Measurements from ENCODE around the gene LDLRAD4.
"Not testable (repeated sequence)": the region's sequence is repeated elsewhere in the genome, so short reads cannot be mapped to it uniquely, and the experiment has no call there.

The LDLRAD4 gene

GRCh38 chr18:13313006-13313686 is 94.6 kb downstream of the LDLRAD4 start:
- DNase-seq, result peak; percentile 16

DNA sequence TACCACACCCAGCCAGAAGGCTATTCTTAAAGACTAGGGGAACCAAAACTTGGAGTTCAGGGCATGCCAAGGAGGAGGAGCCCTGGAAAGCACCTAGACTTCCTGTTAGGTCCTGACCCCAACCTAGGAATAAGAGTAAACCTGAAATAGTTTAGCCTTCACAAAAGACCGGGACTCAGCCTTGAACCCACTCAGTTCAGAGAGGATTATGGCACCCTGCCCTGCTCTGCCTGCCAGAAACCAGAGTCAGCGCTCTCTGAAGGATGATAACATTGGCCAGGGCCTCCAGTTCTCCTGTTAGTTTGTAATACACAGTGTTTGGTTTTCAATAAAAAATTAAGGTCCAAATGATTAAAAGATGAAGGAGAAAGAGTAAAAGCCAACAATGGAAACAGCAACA is 96.4 kb downstream of the LDLRAD4 start:
- no peak for DNase-seq

DNA sequence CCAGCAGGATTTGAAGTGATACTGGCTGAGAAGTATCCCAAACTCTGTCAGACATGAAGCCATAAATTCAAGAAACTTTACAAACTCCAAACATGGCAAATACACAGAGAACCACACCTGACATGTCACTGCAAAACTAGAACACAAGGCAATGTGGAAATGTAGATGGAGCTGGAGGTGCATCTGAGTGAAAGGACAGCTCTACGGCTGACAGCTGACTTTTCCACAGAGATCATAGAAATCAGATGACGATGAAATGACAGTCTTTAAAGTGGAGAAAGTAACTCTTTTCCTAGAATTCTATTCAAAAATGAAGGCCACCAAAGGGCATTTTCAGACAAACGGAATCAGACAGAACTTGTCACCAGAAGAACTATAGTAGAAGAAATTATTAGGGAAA is 97.5 kb downstream of the LDLRAD4 start:
- no peak for DNase-seq

DNA sequence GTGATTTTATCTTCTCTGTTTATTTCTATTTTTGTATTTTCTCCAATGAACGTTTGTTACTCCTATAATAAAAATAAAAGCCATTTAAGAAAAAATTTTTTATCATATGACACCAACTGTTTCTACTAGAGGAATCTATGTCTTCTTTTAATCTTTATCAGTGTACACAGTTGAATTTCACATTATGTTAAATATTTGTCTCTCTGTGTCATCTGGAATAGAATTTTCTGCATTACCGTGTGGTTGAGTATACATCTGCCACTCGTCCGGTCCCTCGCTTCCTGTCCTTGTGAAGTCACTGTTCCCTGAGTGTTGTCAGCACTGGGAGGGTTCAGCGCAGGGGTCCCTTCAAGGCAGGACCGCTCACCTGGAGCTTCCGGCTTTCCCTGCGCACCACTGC is 99.2 kb downstream of the LDLRAD4 start:
- DNase-seq, result no peak

DNA sequence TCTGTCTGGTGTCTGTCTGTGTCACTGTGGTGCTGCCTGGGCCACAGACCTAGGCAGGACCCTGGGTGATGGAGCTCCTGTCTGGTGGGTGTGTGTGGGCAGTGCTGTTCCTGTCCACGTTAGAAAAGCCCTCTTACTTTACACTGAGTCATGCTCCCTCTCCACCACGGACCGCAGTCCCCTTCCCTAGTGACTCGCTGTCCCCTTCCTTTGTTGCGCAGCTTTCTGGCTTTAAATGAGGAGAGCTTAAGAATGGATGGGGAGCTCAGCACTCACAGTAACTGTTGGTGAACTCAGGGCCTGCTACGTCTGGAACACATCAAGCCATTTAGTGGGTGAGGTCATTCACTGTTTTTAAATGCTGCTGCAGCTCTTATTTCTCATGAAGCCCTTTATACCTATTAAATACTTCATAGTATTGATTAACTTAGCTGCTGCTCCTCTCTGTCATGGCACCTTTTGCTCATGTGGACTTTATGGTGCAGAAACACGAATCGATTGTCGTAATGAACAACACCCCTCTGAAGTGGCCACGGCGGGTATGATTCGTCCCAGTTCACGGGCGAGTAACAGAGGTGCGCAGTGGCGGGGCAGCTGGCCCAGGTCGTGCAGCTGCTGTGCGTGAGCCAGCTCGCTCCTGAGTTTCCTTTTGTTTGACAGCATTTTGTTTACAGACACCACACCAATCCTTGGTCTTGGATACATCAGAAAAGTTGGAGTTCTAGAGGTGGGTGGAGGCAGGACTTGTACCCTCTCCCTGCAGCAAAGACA is 100.4 kb downstream of the LDLRAD4 start:
- DNase-seq, result no peak

DNA sequence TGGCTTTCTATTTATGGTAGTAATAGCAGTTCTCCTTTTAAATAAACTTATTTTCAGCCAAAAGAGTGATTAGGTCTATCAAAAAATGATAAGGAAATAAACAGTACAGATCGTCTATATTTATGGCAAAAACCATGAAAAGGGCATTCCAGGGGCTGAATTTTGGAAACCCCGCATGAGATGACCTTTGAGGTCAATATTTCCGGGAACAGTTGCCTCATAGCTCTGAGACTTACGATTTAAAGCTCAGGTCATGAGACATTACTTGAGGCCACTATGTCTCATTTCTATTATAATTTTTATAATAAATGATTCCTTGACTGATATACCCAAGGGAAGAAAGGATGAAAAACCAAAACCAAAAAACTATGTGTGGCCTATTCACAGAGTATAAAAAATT is 101.1 kb downstream of the LDLRAD4 start:
- DNase-seq, result no peak

- no peak for DNase-seq
Observed at GRCh38 chr18:13320096-13320495, 101.5 kb downstream of the LDLRAD4 start.

DNA sequence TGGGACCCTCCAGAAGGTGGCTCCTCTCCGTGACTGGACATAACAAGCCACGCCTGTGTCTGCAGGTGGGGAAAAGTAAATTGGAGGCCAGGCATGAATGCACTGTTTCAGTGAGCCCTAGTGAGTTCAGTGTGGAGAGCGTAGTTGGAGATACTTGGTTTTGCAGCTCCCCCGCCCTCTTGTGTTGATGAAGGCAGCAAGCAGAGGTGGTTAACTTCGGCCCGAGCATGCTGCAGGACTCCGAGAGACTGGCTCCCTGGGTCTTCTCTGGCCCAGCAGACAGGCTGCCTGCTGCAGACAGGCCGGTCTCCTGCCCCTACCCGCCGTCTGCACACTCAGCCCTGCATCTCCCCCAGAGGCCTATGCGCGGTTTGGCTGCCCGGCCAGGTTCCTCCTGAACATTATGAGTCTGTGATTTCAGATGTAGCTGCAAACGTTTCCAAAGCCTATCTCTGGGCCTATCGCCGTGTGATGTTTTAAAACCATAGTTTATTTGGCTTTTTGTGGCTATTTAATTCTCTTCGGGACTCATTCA is 102.4 kb downstream of the LDLRAD4 start:
- DNase-seq, result no peak

DNA sequence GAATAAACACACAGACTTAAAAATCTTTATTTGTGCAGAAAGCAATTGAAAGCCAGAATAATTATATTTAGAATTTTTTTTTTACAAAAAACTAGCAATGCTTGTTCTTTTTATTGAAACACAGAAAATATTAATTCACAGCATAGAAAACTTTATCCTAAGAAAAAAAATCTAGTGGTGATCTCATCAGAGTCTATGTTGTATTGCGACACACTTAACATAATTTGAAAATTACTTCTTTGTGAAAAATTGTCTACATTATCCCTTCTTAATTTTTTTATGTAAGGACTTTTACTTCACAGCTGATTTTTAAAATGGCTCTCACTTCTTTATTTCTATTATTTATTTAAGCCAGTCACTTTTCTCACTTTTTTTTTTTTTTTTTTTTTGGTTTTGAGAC is 103.4 kb downstream of the LDLRAD4 start:
- DNase-seq, result no peak

DNA sequence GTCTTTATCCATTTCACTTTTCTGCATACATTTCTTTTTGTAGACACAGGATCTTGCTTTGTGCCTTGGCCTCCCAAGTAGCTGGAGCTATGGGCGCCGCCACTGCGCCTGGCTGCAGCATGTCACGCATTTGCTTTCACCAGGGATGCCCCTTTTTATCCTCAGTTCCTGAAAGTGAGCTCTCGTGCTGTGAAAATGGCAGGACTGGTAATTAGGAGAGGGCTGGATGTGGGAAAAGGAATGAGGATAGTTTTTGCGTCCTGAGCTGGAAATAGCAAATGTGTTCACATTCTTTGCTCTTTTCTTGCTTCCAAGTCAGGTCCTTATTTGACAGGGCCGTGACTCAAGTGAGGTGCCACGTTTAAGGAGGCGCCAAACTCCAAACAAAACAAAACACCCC is 104.6 kb downstream of the LDLRAD4 start:
- DNase-seq, result no peak

GRCh38 chr18:13324880-13325279 is 106.3 kb downstream of the LDLRAD4 start:
- no peak for DNase-seq

DNA sequence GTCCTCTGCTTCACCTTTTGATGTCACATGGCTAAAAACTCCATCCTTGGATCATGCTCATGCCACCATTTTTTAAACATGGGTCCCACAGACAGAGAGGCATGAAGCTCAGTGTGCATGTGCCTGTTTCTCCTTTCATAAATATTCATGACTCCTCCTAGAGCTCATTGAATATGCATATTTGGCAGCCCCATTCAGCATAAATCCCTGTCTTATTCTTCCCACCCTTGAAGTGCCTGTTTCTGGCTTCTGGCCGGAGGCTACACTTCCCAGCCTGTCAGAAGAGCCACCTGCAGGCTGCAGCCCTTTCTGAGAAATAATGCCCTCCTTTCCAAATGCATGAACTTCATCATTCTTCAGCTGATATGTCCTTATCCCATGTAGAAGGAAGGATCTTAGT is 109.7 kb downstream of the LDLRAD4 start:
- no peak for DNase-seq

DNA sequence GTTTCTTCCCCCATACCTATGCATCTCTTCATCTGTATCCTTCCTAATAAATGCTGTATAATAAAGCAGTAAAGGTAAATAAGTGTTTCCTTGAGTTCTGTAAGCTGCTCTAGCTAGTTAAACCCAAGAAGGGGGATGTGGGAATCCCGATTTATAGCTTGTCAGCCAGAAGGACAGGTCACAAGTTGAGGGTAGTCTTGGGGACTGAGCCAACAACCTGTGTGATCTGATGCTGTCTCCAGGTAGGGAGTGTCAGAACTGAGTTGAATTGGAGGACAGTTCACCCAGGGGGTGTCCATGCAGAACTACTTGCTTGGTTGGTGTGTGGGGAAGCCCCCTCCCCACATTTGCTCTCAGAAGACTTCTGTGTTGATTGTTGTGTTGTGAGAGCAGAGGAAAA is 112.4 kb downstream of the LDLRAD4 start:
- DNase-seq, result no peak

DNA sequence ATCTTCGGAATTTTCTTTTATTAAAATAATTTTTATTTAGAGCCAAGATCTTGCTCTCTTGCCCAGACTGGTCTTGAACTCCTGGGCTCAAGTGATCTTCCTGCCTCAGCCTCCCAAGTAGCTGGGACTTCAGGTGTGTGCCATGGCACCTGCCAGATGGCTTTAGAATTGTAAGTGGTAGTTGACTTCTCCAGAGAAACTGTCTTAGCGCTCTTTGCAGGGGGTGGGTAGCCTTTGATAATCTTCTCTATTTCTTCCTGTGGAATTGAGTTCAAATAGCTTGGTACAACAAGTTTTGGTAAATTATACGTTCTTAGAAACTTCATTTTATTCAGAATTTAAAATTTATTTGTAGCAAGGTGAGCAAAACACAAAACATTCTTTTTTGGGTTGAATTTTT is 113.3 kb downstream of the LDLRAD4 start:
- no peak for DNase-seq

DNA sequence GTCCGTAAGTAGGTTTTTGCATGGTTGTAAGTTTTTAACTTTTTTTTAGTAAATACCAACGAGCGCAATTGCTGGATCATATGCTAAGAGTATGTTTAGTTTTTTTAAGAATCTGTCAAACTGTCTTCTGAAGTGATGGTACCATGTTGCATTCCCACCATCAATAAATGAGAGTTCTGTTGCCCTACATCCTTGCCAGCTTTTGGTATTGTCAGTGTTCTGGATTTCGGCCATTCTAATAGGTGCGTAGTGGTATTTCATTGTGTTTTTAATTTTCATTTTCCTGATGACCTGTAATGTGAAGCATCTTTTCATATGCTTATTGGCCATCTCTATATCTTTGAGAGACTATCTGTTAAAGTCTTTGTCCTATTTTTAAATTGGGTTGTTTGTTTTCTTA is 114.3 kb downstream of the LDLRAD4 start:
- DNase-seq, result no peak

DNA sequence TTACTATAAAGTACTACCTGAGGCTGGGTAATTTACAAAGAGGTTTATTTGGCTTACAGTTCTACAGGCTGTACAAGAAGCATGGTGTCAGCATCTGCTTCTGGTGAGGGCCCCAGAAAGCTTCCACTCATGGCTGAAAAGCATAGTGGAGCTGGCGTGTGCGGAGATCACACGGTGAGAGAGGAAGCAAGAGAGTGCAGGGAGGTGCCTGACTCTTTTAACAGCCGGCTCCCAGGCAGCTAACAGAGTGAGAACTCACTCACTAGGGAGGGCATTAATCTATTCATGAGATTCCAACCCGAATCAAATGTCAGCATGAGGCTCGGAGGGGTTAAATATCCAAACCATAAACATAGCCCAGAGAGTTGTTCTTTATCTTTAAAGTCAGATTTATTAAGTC is 117.3 kb downstream of the LDLRAD4 start:
- no peak for DNase-seq

DNA sequence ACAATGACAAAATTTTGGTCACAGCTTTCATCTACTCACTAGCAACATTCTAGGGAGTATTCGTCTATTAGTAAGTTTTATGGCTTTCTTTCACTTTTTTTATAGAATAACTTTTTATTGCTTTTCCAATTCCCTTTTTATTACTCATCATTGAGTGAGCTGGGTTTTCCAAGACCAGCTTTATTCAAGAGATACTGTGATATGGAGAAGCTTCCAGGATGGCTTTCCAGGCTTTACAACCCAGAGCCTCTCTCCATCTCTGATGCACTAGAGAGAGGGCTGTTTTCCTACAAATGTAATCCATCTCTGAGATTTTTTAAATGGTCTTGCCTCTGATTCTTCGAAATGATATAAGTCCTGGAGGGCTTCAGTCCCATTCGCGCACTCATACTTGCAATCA is 118.3 kb downstream of the LDLRAD4 start:
- no peak for DNase-seq

GRCh38 chr18:13337369-13337768 is 118.8 kb downstream of the LDLRAD4 start:
- DNase-seq, result no peak

DNA sequence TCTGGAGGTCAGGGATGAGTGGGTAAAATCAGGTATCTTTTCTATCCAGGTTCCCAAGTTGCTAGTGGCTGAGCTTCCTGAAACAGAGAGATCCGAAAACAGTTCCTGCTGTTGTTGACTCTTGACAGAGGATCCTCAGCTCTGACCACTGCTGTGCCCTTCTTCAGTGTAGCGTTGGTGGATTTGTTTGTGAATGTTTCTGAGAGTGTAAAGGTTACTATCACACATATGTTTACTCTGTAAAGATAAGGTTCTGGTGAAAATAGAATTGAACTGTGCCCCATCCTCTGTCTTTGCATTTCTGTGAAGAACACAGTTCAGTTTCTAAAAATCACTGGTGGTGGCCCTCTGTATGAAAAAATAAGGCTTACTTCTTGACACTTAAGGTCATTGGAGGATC is 119.8 kb downstream of the LDLRAD4 start:
- no peak for DNase-seq

DNA sequence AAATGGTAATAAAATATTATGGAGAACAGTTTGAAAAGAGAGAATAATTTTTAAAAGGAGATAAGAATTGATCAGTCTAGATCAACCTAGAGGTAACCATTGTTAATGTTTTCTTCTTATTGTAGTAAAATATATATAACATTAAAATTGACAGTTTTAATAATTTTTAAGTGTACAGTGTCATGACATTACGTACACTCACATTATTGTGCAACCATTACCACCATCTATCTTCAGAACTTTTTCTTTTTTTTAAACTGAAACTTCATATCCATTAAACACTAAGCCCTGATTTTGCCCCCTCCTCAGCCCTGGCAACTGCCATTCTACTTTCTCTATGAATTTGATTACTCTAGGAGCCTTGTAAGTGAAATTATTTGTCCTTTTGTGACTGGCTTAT is 121.1 kb downstream of the LDLRAD4 start:
- no peak for DNase-seq

DNA sequence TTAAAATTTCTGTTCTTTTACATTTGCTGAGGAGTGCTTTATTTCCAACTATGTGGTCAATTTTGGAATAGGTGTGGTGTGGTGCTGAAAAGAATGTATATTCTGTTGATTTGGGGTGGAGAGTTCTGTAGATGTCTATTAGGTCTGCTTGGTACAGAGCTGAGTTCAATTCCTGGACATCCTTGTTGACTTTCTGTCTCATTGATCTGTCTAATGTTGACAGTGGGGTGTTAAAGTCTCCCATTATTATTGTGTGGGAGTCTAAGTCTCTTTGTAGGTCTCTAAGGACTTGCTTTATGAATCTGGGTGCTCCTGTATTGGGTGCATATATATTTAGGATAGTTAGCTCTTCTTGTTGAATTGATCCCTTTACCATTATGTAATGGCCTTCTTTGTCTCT is 127.9 kb downstream of the LDLRAD4 start:
- DNase-seq, result not testable (repeated sequence)

DNA sequence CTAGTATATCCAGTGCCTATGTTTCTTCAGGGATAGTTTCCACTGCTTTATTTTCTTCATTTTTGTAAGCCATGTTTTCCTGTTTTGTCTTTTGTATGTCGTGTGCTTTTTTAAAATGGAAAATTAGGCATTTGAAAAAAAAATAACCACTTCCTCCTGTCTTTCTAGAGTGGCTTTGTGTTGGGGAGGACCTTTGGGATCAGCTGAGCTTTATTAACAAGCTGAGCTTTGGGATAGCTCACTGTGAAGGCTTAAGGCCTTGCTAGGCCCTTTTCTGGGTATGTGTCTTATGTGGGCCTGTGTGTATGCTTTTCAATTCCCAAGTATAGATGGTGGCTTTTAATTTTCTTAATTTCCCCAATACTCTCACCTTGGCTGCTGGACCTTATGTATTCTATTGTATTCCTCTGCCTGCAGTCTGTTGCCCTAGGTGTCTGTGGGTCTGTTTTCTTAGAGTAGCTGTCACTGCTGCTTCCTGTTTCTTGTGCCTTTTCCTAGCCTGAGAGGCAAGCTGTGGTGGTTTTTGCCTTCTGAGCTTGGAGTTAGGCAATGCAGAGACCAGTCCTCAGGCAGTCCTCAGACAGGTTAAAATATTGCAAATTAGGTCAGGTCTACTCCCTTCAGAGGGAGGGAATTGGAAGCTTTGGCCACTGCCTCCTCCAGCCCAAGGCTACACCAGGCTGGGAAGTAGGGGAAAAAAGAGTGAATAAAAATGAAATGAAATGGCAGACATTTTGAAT is 134.7 kb downstream of the LDLRAD4 start:
- DNase-seq, result no peak

DNA sequence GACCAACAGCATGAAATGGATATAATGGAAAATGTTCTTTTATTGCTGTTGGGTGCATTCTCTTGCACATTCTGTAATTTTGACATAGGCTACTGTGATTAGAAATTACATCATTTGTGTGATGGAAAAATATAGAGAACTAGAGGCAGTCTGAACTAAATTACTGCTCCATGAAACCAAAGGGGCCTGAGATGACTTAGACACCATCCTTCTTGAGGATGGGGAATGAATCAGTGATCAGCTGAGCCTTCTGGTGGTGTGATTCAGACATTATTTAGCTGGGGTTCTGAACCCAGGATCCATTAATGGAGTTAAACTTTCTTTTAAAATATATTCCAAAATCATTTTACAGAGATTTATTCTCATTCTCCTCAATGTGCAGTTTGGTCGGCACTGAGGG is 135.8 kb downstream of the LDLRAD4 start:
- DNase-seq, result no peak

DNA sequence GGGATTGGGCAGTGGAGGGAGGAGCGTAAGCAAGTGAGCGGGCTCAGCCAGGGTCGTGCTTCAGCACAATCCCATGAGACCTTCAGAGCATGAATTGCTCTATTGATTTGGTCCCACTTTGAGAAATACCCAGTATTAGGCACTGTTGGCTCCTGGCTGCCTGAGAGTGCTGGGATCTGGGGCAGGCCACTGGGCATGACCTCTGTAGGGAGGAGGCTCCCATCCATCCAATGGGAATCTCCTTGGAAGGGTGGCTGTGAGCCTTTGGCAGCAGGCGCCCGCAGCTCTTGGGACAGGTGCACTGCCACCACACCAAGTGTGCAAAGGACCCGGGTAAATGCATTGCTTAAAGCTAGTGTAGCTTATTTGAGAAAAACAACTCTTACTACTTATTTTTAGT is 137.5 kb downstream of the LDLRAD4 start:
- DNase-seq, result no peak

Data from stimulated activated CD4-positive, alpha-beta T cell treated with anti-CD3 and anti-CD28 coated beads, Interleukin-1b, Interleukin-23, amount 100 ng/mL, for 48 hours (primary cell).